GM19467 (cell line): Measurements from ENCODE around the gene NDUFA12.

Experiments used
- ATAC-seq: cut with Tn5 transposase; IDR thresholded peaks from one replicate; pipeline ENCODE4 v1.9.1; 2021; ENCODE audit warnings: mild to moderate bottlenecking, moderate library complexity; ENCODE audit not compliant: unreplicated experiment

Gene NDUFA12

DNA sequence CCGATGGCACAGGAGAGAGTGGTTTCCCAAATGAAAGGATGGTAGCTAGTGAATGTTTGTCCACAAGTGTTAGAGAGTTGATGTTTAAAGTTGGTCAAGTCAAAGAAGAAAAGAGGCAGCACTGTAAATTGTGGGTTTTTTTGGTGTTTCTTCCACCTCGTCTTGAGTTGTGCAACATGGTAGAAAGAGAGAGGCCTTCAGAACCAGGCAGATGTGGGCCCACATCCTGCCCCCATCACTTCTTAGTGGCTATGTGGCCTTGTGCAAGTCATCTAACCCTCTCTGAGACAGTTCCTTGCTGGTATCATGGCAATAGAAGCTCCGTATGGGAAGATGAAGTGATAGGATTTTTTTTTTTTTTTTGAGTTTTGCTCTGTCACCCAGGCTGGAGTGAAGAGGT, 60.8 kb downstream of the NDUFA12 start:
- no peak for ATAC-seq

DNA sequence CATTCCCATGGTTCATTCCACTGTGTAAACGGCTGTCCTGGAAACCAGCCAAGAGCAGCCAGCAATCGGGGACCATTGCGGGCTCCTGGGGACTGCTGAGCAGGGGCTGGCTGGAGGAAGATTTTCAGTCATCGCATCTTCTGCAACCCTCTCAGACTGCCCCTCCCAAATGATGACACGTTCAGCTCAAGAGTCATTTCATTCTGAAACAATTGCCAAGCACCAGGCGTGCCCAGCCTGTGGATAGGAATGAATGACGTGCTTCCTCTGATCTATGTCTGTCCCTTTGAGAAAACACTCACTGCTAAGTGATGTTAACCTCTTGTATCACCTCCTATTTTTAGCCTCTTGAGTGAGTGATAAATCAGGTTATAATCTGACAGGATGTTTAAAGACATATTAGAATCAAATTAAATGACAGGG, 62.0 kb downstream of the NDUFA12 start:
- no peak for ATAC-seq

DNA sequence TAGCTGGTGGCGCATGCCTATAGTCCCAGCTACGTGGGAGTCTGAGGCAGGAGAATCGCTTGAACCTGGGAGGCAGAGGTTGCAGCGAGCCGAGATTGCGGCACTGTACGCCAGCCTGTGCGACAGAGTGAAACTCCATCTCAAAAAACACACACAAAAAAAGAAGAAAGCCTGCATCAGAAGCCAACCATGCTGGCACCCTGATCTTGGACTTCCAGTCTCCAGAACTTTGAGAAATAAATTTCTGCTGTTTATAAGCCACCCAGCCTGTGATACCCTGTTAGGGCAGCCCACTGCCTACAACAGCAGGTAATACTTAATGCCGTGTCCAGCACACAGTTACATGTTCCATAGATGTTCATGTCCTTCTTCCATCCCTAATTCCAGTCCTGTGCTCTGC, 62.7 kb downstream of the NDUFA12 start:
- no peak for ATAC-seq

DNA sequence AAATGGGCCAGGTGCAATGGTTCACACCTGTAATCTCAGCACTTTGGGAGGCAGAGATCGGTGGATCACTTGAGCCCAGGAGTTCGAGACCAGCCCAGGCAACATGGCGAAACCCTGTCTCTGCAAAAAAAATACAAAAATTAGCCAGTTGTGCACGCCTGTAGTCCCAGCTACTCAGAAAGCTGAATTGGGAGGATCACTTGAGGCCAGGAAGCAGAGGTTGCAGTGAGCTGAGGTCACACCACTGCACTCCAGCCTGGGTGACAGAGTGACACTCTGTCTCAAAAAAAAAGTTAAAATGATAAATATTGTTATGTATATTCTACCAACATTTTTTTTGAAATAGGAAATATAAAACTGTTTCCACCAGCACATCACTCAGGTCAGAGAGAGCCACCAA, 64.9 kb downstream of the NDUFA12 start:
- ATAC-seq, result no peak

DNA sequence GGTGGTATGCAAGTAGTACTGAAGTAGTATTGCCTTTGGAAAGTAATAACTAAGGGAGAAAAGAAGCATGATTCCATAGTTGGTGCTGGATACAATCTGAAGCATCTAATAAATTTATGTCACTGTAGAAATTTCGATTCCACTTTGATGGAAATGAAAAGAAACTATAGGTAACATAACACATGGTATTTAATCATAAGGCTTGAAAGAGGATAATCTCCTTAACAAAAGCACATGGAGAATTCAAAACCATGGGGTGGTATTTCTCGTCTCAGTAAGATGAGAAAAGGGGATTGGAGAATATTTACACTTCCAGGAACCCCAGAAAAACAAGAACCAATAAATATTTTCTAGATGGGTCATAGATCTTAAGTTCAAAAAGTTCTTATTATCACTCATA, 72.7 kb downstream of the NDUFA12 start:
- ATAC-seq, result no peak

DNA sequence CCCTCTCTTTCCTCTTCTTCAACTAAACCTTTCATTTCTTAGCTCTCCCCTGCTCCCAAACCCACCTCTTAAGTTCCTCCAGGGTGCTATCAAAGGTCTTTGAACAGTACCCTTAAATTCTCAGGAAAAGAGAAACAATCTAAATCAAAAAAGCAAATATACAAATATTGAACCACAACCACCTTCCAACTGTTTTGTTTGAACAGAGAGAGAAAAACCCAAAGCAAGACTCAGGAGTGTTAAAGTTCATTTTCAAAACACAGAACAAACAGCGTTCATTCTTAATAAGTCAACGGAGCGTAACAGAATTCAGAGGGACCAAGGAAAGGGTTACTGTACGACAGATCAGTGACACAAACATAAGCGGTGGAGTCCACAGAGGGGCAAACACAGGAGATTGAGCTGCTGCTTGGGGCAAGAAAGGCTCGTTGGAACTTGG, 73.3 kb downstream of the NDUFA12 start:
- no peak for ATAC-seq

DNA sequence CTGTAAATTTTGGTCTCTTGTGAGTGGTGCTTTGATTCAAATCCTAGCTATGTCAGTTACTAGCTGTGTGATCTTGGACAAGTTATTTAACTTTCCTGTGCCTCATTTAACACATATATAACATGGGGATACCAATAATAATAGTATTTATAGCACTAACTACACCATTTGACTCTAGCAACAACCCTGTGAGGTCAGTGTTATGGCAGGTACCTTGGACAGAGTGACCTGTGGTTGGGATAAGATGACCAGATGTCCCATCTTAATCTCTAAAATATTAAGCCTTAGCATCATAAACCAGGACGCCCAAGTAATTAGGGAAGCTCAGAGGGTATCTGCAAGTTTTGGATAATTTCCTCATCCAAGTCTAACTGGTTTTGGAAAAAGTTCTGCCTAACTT, 73.7 kb downstream of the NDUFA12 start:
- no peak for ATAC-seq

DNA sequence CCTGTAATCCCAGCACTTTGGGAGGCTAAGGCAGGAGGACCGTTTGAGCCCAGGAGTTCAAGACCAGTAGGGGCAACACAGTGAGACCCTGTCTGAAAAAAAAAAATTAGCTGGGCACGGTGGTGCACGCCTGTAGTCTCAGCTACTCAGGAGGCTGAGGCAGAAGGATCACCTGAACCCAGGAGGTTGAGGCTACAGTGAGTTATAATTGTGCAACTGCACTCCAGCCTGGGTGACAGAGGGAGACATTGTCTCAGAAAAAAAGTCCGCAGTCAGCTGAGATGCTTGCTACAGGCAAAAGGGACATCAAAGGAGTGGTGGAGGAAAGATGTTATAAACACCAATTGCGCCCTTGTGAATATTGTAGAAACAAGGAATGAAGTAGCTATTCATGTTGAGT, 77.8 kb downstream of the NDUFA12 start:
- ATAC-seq, result no peak

DNA sequence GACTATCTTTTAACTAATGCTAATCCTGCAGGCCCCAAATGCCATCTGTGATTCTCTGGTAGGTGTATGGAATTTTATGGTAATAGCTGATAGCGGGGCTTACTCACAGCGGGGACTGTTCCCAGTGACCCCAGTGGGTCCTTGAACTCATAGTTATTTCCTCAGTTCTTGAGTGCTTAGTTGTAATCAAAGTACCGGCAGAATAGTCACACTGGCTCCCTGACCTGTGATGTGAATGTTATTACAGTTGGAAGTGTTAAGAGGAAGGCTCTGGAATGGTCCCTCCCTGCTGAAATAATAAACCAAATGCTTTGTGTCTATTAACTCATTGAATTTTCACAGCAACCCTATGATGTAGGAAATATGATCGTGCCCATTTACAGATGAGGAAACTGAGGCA, 78.3 kb downstream of the NDUFA12 start:
- ATAC-seq, result no peak

DNA sequence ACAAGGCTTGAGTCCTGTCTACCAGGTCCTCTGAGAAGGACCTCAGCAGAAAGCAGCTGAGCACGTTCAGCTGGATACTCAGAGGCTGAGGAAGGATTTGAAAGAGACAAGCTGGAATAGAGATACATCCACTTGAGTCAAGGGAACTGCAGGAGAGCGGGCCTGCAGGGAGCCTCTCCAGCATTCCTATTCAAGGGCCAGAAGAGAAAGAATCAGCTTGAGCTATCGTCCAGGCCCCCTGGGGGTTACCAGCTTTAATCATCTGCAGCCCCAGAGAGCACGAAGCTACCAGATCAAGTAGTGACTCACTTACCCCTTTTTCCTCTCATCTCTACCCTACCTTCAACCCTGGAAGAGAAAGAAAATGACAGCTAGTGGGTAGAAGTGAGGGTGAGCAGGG, 80.9 kb downstream of the NDUFA12 start:
- no peak for ATAC-seq
